Peyer's patch (tissue), 4 donors: ENCODE data around the gene AMFR. TPM values are rescaled to one million over a fixed set of nuclear protein-coding genes. Genes with fewer than 3 reads are reported as not detected.
"Not testable (repeated sequence)": the region's sequence is repeated elsewhere in the genome, so short reads cannot be mapped to it uniquely, and the experiment has no call there.

ENCODE experiments used
- DNase-seq, 3 donors: peaks; one replicate each; pipeline ENCODE4 v3.0.0-alpha.2; 2017 to 2019
- H3K27ac ChIP-seq, 4 donors: fragments of 200-600 bp; sonication (generic); one replicate each; pipeline ENCODE4 v1.5.1; 2016 to 2019
- H3K27me3 ChIP-seq, 2 donors: fragments of 200-600 bp; sonication (generic); one replicate each; pipeline ENCODE4 v1.5.1; 2019
- H3K36me3 ChIP-seq, 3 donors: fragments of 200-600 bp; sonication (generic); one replicate each; pipeline ENCODE4 v1.5.1; 2016 to 2019
- H3K4me1 ChIP-seq, 4 donors: fragments of 200-600 bp; sonication (generic); one replicate each; pipeline ENCODE4 v1.5.1; 2016 to 2019
- H3K4me3 ChIP-seq, 4 donors: fragments of 200-600 bp; sonication (generic); 1 replicate in 3 of 4; 2 replicates in 1 of 4; pipeline ENCODE4 v1.5.1; 2016 to 2019; ENCODE audit warnings: mild to moderate bottlenecking in 1 of 4
- H3K9me3 ChIP-seq, 4 donors: fragments of 200-600 bp; sonication (generic); one replicate each; pipeline ENCODE4 v1.5.1; 2016 to 2019; ENCODE audit warnings: mild to moderate bottlenecking in 1 of 4
- CTCF ChIP-seq, 6 experiments: fragments of 450-650 bp in 4 of 6; fragments of 200-600 bp in 2 of 6; sonication (generic) in 1 of 6; IDR thresholded peaks; one replicate each; pipeline ENCODE4 v1.5.1; 2017 to 2019; ENCODE audit warnings: antibody characterized with exemption in 6 of 6, mild to moderate bottlenecking in 3 of 6, moderate library complexity in 1 of 6
- POLR2A ChIP-seq, 2 donors: fragments of 450-650 bp; IDR thresholded peaks; one replicate each; pipeline ENCODE4 v1.5.1; 2017; ENCODE audit warnings: antibody characterized with exemption in 2 of 2, mild to moderate bottlenecking in 2 of 2, moderate library complexity in 2 of 2
- total RNA-seq, 4 donors: library from RNA; depleted of rRNA; stranded (reverse); fragments of >200 nt; gene quantifications; one replicate each; pipeline ENCODE4 v1.1.0, GENCODE V29; 2016

Gene AMFR
- total RNA-seq, 4 donors from 2014 or later = 149 to 265 (median 170) TPM

GRCh38 chr16:56384074-56384721, 41.1 kb downstream of the AMFR start:
- H3K36me3 ChIP-seq = peaks cover 0 to 96% (median 3%) of the 10 kb centered on the region in 3 donors
- H3K9me3 ChIP-seq = peaks cover 0 to 9% (median 2%) of the 10 kb centered on the region in 4 donors
- no peaks in the 10 kb centered on the region for H3K27me3 ChIP-seq
- no peak overlapping the region for H3K27ac ChIP-seq
- TF ChIP-seq POLR2A (IDR thresholded peaks at IDR 0.05) (no peak), CTCF (IDR thresholded peaks at IDR 0.05) (no peak)
- H3K4me1 ChIP-seq = no peaks in the 10 kb centered on the region
- H3K4me3 ChIP-seq = no peak overlapping the region
- no peak for DNase-seq

GRCh38 chr16:56382901-56383355, 42.4 kb downstream of the AMFR start:
- no peaks in the 10 kb centered on the region for H3K27me3 ChIP-seq
- H3K27ac ChIP-seq = no peak overlapping the region
- TF ChIP-seq CTCF (IDR thresholded peaks at IDR 0.05) = no peak
- no peak for TF ChIP-seq POLR2A (IDR thresholded peaks at IDR 0.05)
- peaks cover 0 to 9% (median 2%) of the 10 kb centered on the region in 4 donors for H3K9me3 ChIP-seq
- H3K36me3 ChIP-seq = peaks cover 0 to 87% (median 3%) of the 10 kb centered on the region in 3 donors
- no peak for DNase-seq
- no peaks in the 10 kb centered on the region for H3K4me1 ChIP-seq
- no peak overlapping the region for H3K4me3 ChIP-seq

- Histone ChIP-seq H3K36me3 (peaks cover 0 to 82% (median 3%) of the 10 kb centered on the region in 3 donors), H3K27me3 (no peaks in the 10 kb centered on the region), H3K4me1 (no peaks in the 10 kb centered on the region), H3K9me3 (peaks cover 0 to 9% (median 2%) of the 10 kb centered on the region in 4 donors), H3K4me3 (no peak overlapping the region), H3K27ac (no peak overlapping the region)
- DNase-seq = no peak
- no peak for TF ChIP-seq POLR2A (IDR thresholded peaks at IDR 0.05)
These were observed 42.9 kb downstream of the AMFR start for GRCh38 chr16:56382459-56382858.

GRCh38 chr16:56380778-56381485, 44.4 kb downstream of the AMFR start:
- not testable (repeated sequence) for H3K4me1 ChIP-seq, H3K27ac ChIP-seq, H3K4me3 ChIP-seq, DNase-seq, H3K9me3 ChIP-seq, H3K27me3 ChIP-seq
- H3K36me3 ChIP-seq = peaks cover 0 to 68% (median 3%) of the 10 kb centered on the region in 3 donors

GRCh38 chr16:56379044-56379443, 46.3 kb downstream of the AMFR start:
- peaks cover 0 to 51% (median 3%) of the 10 kb centered on the region in 3 donors for H3K36me3 ChIP-seq
- not testable (repeated sequence) for DNase-seq, H3K4me1 ChIP-seq, H3K4me3 ChIP-seq, H3K9me3 ChIP-seq, H3K27ac ChIP-seq, H3K27me3 ChIP-seq

GRCh38 chr16:56375792-56376191, 49.6 kb downstream of the AMFR start:
- H3K27ac ChIP-seq, H3K27me3 ChIP-seq, DNase-seq, H3K9me3 ChIP-seq, H3K4me3 ChIP-seq, H3K4me1 ChIP-seq: not testable (repeated sequence)
- peaks cover 0 to 33% (median 0%) of the 10 kb centered on the region in 3 donors for H3K36me3 ChIP-seq

GRCh38 chr16:56373003-56373402, 52.3 kb downstream of the AMFR start:
- H3K9me3 ChIP-seq = no peaks in the 10 kb centered on the region
- H3K4me1 ChIP-seq = peaks cover 0 to 13% (median 0%) of the 10 kb centered on the region in 4 donors
- no peaks in the 10 kb centered on the region for H3K27me3 ChIP-seq
- no peak overlapping the region for H3K27ac ChIP-seq
- peaks cover 0 to 32% (median 0%) of the 10 kb centered on the region in 3 donors for H3K36me3 ChIP-seq
- no peak overlapping the region for H3K4me3 ChIP-seq
- no peak for DNase-seq
- TF ChIP-seq POLR2A (IDR thresholded peaks at IDR 0.05) (no peak), CTCF (IDR thresholded peaks at IDR 0.05) (no peak)
